GM10248 (cell line): ENCODE measurements around the gene SPATA45.
A peak's percentile ranks its signal among the peaks of the same experiment; 100 is the strongest.

Experiments
- CTCF ChIA-PET: fragments of 300-600 bp; sonication (Branson Sonifier 250); formaldehyde crosslinking; extraction: SDS; loops from one replicate; lab custom pipeline; 2021; ENCODE audit warnings: antibody characterized with exemption; lab: Yijun Ruan, JAX
- POLR2A ChIA-PET: fragments of 350-650 bp; sonication (Branson Sonifier 250); formaldehyde crosslinking; extraction: SDS; loops from one replicate; lab custom pipeline; 2020; ENCODE audit warnings: antibody characterized with exemption; lab: Yijun Ruan, JAX
- DNase-seq: peaks from one replicate; pipeline ENCODE4 v3.0.0; 2012; ENCODE audit errors: extremely low spot score
- CTCF ChIP-seq: IDR thresholded peaks from 2 replicates; pipeline ENCODE4 v1.5.1; 2012; ENCODE audit warnings: mild to moderate bottlenecking, low read depth; ENCODE audit errors: extremely low read depth, missing control alignments, control extremely low read depth

The SPATA45 gene

GRCh38 chr1:212847549-212847948, at the start of gene SPATA45:
SPATA45 (minus strand) TSS chr1:212847649; CDS start chr1:212836149, 11,500 bp downstream.
- CTCF ChIA-PET: no interaction called here
- no peak for TF ChIP-seq CTCF
- DNase-seq: no peak
- POLR2A ChIA-PET: no interaction called here

- DNase-seq: no peak
- TF ChIP-seq CTCF: no peak
- POLR2A ChIA-PET: interaction anchor here (0.5 kb wide), 1 partner anchor 41 kb away, joined by 4 read pairs; no protein-coding TSS in a partner anchor
- CTCF ChIA-PET: interaction anchor here (0.5 to 2.3 kb wide), 5 partner anchors 9 to 549 kb away, joined by 3 to 10 read pairs (median 3); no protein-coding TSS in a partner anchor
These were observed 44.7 kb upstream of the SPATA45 start for GRCh38 chr1:212892108-212892507.

- TF ChIP-seq CTCF: no peak
- CTCF ChIA-PET: no interaction called here
- no peak for DNase-seq
- POLR2A ChIA-PET: no interaction called here
These were observed 37.1 kb upstream of the SPATA45 start for GRCh38 chr1:212884592-212884991.

- TF ChIP-seq CTCF: no peak
- no peak for DNase-seq
- ChIA-PET CTCF (no interaction called here), POLR2A (no interaction called here)
These were observed 32.7 kb upstream of the SPATA45 start for GRCh38 chr1:212879947-212880690.

GRCh38 chr1:212878418-212878817, 31.0 kb upstream of the SPATA45 start:
- no peak for TF ChIP-seq CTCF
- no peak for DNase-seq
- ChIA-PET POLR2A (interaction anchor here (0.7 kb wide), 1 partner anchor 47 kb away, joined by 5 read pairs; no protein-coding TSS in a partner anchor), CTCF (no interaction called here)

GRCh38 chr1:212873518-212873917, 26.1 kb upstream of the SPATA45 start:
- CTCF ChIA-PET: interaction anchor here (1.9 to 2.9 kb wide), 3 partner anchors 10 to 59 kb away, joined by 4 to 8 read pairs (median 6); partner anchors contain the start of gene FLVCR1
- peak; percentile 22 for DNase-seq
- POLR2A ChIA-PET: interaction anchor here (0.6 to 0.7 kb wide), 2 partner anchors 82 to 1189 kb away, joined by 3 read pairs; partner anchors contain the start of gene TATDN3
- TF ChIP-seq CTCF: no peak
